Measurements from ENCODE around the gene ISL2.

ISL2 gene

DNA sequence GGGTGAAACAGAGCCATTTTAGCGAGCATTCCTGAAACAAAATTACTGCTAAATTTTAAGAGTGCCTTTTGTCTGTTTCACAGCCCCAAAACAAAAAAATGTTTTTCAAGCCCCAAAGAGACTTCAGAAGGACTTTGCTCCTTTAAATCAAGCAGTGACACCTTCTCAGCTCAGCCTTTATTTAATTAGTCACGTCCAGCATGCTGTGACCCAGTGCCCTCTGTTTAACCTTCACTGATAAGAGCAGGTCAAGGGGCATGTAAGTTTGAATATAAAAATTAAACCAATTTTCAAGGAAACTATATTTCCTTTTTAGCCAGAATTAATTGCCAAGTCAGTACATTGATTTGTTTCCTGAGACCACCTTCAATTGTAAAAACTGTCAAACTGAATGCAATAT lies 40.6 kb downstream of the ISL2 start:
- no peak for DNase-seq (ENCODE audit: low read depth)

DNA sequence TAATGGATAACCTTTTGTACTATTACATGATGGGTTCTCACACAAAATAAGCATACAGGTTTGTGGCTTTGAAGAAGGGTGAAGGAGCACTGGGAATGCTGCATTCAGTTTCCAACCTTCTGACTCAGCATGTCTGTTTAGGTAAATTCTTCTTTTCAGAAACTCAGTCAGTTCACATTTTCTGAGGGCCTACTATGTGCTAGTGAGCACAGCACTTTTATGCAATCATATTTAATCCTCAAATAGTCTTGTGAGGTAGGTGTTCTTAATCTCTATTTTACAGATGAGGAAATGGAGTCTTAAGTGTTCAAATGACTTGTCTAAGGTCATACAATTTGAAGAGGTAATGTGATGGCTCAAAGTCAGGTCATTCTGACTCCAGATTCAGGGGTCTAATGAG lies 41.2 kb downstream of the ISL2 start:
- DNase-seq (ENCODE audit: low read depth) = no peak

DNA sequence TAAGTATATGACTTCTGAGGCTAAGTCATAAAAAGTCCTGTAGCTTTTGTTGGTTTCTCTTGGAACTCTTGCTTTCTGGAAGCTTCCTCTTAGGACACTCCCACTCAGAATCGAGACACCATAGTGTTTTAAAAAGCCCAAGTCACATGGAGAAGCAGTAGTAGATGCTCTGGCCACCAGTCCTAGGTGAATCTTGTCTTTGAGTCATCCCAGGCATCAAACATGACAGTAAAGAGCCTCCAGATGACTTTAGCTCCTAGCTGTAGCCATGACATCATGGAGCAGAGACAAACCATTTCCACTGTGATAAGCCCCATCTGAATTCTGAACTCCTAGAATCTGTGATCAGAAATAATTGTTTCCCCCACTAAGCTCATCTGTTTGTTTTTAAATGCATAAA lies 42.1 kb downstream of the ISL2 start:
- DNase-seq (ENCODE audit: low read depth) = no peak

DNA sequence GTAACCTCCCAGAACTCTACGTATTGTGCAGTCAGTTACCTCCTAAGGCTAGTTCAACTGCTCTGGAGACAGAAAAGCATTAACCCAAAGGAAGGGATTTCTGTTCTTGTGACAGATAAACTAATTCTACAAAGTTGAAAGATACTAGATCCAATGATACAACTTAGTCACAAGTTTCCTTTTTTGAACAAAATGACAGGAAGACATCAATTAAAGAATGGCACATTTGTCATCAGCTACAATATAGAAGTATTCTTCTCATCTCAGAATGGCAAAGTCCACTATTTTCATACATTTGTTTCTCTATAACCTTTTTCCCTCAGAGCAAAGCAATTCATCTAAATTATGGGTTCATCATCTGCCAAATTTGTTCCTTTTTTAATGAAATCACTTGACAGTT lies 43.7 kb downstream of the ISL2 start:
- DNase-seq (ENCODE audit: low read depth) = no peak

DNA sequence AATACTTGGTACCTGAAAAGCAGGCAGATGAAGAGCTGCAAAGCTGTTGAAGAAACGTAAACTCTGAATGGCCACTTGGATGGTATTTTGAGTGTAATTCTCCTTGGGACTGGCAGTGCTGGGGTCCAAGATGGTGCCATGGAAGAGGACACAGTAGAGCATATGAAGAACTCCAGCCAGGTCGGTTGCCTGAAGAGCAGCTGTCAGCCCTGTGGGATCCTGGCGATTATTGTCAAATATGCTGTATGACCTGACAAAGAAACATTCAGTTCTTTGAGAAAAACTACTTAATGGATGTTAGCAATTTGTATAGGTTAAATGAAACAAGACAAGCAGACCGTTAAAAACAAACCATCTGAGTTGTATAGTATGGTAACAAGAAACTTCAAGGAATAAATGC lies 44.8 kb downstream of the ISL2 start:
- DNase-seq (ENCODE audit: low read depth) = no peak

DNA sequence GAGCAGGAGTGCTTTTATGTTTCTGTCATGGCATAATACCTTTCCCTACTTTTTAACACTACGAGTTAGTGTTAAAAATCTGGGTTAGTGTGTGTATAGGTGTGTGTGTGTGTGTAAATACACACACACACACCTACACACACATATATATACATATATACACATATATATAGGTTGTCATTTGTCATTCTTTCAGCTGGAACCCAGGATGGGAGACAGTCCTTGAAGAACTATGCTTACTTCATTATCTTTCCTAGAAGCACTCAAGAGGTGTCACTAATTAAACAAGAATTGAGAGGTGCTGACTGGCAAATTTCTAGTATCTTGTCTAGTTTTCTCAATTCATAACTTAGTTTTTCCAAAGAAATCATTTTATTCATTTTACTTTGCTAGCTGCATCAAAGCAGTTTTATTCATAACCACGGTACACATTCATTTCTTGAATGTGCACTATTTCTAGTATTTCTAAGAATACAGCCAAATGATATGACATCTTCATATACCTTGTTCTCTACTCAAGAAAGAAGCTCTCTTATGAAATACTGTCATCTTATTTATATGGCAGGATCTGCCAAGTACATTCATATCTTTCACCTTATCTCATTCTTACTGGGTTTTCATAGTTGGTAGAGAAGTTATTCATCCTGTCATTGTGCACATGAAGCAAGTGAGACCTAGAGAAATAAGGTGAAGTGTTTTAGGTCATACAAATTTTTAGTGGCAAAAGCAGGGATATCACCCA lies 46.6 kb downstream of the ISL2 start:
- no peak for DNase-seq (ENCODE audit: low read depth)

DNA sequence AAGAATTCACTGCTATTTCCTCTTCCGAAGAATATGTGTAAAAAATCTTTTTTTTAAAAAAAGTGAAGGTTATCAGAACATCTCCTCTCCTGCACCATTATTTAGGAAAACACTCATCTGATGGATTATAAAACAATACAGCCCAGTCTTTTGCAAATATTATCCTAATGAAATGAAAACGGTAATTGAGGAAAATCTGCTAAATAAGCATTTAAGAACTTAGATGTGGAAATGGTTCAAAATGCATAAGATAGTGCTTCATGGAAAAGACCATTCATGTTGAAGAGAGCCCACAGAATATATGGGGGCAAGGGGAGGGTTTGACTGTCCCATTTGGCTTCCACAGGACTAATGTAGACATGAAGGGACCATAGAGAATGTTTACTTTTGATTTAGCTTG lies 47.8 kb downstream of the ISL2 start:
- no peak for DNase-seq (ENCODE audit: low read depth)

DNA sequence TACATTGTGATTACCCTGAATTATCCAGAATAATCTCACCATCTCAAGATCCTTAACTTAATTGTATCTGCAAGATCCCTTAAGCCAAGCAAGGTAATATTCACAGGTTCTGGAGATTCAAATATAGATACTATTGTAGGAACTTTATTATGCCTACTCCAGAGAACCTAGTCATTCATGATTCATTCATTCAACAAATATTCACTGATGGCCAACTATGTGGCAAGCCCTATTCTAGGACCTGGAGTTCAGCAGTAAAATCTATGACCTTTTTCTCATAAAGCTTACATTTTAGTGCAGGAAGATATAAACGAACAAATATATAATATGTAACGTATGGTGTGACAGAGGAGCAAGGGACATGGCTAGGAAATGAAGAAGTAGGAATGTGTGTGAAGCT lies 49.6 kb downstream of the ISL2 start:
- DNase-seq (ENCODE audit: low read depth) = no peak

DNA sequence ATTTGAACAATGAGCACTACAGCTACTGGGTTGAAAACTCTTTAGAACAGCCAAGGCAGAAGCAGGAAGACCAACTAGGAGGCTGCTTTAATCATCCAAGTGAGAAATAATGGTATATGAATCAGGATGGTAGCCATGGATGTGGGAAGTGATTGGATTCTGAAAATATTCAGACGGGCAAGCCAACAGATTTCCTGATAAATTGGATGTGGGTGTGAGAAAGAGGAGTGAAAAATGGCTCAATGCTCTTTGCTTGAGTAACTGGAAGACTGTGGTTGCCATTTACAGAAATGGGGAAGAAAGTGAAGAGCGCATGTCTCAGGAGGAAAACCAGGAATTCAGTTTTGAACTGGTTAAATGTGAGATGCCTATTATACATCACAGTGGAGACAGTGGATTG lies 50.4 kb downstream of the ISL2 start:
- no peak for DNase-seq (ENCODE audit: low read depth)

DNA sequence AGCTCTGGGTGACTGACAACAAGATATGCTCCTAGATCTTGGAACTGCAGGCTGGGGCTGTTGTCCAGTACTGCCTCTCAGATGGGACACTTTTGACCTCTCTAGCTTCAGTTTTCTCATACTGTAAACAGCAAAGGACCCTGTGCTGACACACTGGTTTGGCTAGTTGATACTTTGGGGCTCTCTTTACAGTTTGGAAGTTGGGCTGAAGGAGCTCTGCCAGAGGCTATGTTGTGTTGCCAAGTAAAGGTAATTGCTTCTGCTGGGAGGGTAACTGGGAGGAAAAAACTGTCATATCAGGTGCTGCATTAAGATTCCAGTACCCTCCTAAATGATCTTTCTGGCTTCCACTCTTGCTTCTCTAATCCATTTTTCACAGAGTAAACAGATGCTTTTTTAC lies 54.0 kb downstream of the ISL2 start:
- no peak for DNase-seq (ENCODE audit: low read depth)

DNA sequence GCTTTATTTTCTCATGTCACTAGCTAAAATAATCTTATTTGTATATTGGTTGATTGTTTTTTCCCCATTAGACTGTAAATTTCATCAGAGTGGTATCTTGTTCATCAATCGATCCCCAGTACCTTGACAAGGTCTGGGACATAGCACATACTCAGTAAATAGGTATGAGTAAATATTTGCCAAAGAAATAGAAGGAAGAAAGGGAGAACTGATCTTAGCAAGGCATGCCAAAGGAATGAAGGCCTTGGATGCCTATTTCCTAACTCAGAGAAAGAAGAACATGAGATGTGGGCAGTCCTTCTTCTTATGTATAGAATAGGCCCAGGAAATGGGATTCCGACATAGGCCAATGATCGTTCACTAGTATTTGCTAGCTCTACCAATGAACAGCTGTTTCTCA lies 54.7 kb downstream of the ISL2 start:
- no peak for DNase-seq (ENCODE audit: low read depth)

DNA sequence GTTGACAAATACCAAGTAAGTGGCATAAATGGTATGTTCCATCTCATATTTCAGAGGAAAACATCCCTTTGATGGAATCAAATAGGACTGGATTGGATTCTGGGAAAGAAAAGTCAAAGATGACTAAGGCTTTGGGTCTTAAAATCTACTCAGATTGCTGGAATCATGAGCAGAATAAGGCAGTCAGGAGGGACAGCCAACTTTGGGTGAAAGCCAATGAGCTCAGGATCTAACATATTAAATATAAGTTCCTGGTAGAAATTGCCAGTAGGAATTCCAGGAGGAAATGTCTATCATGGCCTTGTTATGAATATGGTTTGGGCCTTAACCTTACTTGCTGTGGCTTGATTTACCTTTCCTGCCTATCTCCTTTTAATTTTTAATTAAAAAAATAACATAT lies 55.3 kb downstream of the ISL2 start:
- no peak for DNase-seq (ENCODE audit: low read depth)
